ENCODE measurements around the gene PPP1R16B.
"Not testable (repeated sequence)": the region's sequence is repeated elsewhere in the genome, so short reads cannot be mapped to it uniquely, and the experiment has no call there.

The PPP1R16B gene

DNA sequence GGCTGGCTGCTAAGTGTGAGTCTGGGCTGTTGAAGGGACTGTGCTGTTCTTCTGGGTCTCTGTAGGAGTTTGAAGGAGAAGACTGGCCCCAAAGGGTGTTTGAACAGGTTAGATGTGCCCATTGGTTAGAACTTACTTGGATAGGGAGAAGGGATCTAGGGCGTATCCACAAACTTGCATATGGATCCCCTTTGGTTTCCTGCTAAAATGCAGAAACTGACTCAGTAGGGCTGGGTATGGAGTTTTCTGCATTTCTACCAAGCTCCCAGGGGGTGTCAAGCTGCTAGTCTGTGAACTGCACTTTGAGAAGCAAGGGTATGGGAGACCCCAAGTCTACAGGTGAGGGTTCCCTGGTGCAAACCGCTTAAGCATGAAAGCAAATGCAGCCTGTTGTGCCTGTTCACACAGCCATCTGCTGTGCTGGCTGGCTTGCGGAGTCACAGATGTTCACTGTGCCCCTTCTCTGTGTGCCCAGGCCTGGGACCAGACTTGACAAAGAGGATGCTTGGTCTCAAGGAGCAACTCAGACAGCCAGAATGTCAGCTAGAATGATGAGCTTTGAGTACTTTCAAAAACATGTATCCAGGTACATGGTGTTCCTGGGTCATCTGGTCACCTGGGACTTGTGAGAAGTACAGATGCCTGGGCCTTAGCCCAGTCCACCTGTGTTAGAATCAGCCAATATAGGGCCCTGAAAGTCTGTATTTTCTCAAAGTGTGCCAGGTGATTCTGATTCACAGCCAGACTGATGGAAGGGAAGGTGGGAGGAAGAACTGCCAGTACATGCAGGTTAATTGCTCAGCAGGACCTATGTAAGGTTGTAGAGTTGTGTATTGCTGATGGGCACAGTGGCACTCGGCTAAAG lies 7.4 kb downstream of the PPP1R16B start:
- no peak overlapping the region for H3K9ac ChIP-seq (ENCODE audit: low read depth, low read length)
- no peaks in the 10 kb centered on the region for H3K9me3 ChIP-seq (ENCODE audit: control insufficient read depth, insufficient read depth, low read length)
- peaks cover 4% of the 10 kb centered on the region for H3K27me3 ChIP-seq (ENCODE audit: control insufficient read depth, insufficient read depth, low read length)
- no peak overlapping the region for H3K4me3 ChIP-seq (ENCODE audit: low read depth, low read length)
- peaks cover 1% of the 10 kb centered on the region for H3K4me1 ChIP-seq (ENCODE audit: control insufficient read depth, insufficient read depth, low read length)
- H3K36me3 ChIP-seq (ENCODE audit: control insufficient read depth, insufficient read depth, low read length) = no peaks in the 10 kb centered on the region

DNA sequence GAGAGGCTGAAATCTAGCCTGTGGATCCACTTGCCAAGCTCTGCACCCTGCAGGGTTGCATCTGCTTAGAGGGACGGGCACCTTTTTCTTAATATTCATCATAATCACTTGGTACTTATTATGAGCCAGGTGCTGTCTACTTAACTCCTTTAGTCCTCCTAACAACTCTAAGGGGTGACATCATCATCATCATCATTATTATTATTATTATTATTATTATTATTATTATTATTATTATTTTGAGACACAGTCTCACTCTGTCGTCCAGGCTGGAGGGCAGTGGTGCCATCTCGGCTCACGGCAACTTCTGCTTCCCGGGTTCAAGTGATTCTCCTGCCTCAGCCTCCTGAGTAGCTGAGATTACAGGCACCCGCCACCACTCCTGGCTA lies 8.1 kb downstream of the PPP1R16B start:
- not testable (repeated sequence) for H3K4me3 ChIP-seq (ENCODE audit: low read depth, low read length); H3K9ac ChIP-seq (ENCODE audit: low read depth, low read length); H3K27me3 ChIP-seq (ENCODE audit: control insufficient read depth, insufficient read depth, low read length); H3K36me3 ChIP-seq (ENCODE audit: control insufficient read depth, insufficient read depth, low read length); H3K9me3 ChIP-seq (ENCODE audit: control insufficient read depth, insufficient read depth, low read length); H3K4me1 ChIP-seq (ENCODE audit: control insufficient read depth, insufficient read depth, low read length)

DNA sequence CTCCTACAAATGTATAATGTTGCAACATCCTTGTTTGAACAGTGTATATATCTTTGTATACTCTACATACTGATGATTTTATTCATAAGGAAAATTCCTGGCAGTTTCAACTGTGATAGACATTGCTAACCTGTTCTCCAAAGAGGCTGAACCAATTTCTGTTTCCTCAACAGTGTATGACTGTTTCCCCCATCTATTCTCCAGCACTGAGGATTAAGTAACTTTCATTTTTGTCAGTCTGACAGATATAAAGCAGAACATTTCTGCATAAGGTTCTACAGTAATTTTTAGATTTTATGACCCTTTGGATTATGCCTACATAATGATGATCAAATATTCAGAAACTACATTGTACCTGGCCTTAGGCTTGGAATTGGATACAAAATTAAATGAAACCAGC lies 9.9 kb downstream of the PPP1R16B start:
- Histone ChIP-seq H3K4me1 (ENCODE audit: control insufficient read depth, insufficient read depth, low read length) (peaks cover 5% of the 10 kb centered on the region), H3K4me3 (ENCODE audit: low read depth, low read length) (no peak overlapping the region), H3K9me3 (ENCODE audit: control insufficient read depth, insufficient read depth, low read length) (no peaks in the 10 kb centered on the region), H3K36me3 (ENCODE audit: control insufficient read depth, insufficient read depth, low read length) (no peaks in the 10 kb centered on the region), H3K27me3 (ENCODE audit: control insufficient read depth, insufficient read depth, low read length) (no peaks in the 10 kb centered on the region), H3K9ac (ENCODE audit: low read depth, low read length) (no peak overlapping the region)

- Histone ChIP-seq H3K36me3 (ENCODE audit: control insufficient read depth, insufficient read depth, low read length) (no peaks in the 10 kb centered on the region), H3K4me3 (ENCODE audit: low read depth, low read length) (no peak overlapping the region), H3K27me3 (ENCODE audit: control insufficient read depth, insufficient read depth, low read length) (no peaks in the 10 kb centered on the region), H3K9me3 (ENCODE audit: control insufficient read depth, insufficient read depth, low read length) (no peaks in the 10 kb centered on the region), H3K4me1 (ENCODE audit: control insufficient read depth, insufficient read depth, low read length) (peaks cover 5% of the 10 kb centered on the region), H3K9ac (ENCODE audit: low read depth, low read length) (no peak overlapping the region)
Observed at GRCh38 chr20:38818113-38819065, 12.9 kb downstream of the PPP1R16B start.

DNA sequence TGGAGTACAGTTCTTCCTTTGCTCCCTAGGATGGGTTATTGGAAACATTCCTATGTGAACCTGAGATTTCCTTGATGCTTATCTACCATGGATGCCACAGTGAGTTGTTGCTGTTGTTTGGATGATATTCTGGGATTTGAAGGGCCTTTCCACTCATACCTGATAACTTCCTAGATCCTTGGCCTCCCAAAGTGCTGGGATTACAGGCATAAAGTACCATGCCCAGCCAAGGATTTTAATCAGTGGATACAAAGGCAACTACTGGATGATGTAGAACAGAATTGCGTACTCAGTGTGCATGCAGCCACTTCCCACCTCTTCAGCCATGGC lies 20.0 kb downstream of the PPP1R16B start:
- H3K9me3 ChIP-seq (ENCODE audit: control insufficient read depth, insufficient read depth, low read length) = no peaks in the 10 kb centered on the region
- no peaks in the 10 kb centered on the region for H3K36me3 ChIP-seq (ENCODE audit: control insufficient read depth, insufficient read depth, low read length)
- H3K4me3 ChIP-seq (ENCODE audit: low read depth, low read length) = no peak overlapping the region

DNA sequence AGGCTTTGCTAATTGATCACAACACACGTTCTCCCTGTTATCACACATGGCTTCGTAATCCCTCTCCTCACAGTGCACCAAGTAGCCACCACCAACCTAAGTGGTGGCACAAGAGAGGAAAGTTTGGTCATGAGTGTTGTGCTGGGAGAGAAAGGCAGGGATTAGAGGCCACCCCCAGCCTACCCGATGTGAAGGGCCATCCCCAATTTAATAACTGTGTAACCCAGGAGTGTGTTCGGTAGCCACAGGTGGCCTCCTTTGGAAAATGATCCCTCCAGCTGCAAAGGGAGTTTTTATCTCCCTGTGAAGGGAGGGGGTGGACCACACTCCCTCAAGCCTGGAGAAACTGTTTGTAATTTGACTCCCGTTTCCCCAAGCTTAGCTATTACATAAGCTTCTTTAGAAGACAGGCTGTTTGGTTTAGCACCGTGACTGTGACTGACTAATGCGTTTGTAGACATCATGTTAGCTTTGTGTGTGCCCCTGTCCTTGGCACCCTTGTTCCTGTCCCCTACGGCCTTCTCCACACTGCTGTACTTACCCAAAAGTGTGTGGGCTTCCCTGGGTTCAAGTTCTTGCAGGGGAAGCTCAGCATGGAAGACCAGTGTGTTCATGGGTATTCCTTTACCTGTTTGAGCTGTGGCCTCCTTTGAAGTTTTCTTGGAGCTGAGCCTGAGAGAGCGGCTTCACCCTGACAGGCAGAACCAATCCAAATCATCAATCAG lies 20.6 kb downstream of the PPP1R16B start:
- Histone ChIP-seq H3K36me3 (ENCODE audit: control insufficient read depth, insufficient read depth, low read length) (no peaks in the 10 kb centered on the region), H3K4me3 (ENCODE audit: low read depth, low read length) (no peak overlapping the region), H3K9me3 (ENCODE audit: control insufficient read depth, insufficient read depth, low read length) (no peaks in the 10 kb centered on the region), H3K27me3 (ENCODE audit: control insufficient read depth, insufficient read depth, low read length) (no peaks in the 10 kb centered on the region), H3K9ac (ENCODE audit: low read depth, low read length) (no peak overlapping the region), H3K4me1 (ENCODE audit: control insufficient read depth, insufficient read depth, low read length) (peaks cover 16% of the 10 kb centered on the region)

More for the DNA sequence above, 20.0 kb downstream of the PPP1R16B start:
- Histone ChIP-seq H3K4me1 (ENCODE audit: control insufficient read depth, insufficient read depth, low read length) (peaks cover 16% of the 10 kb centered on the region), H3K27me3 (ENCODE audit: control insufficient read depth, insufficient read depth, low read length) (no peaks in the 10 kb centered on the region), H3K9ac (ENCODE audit: low read depth, low read length) (no peak overlapping the region)

DNA sequence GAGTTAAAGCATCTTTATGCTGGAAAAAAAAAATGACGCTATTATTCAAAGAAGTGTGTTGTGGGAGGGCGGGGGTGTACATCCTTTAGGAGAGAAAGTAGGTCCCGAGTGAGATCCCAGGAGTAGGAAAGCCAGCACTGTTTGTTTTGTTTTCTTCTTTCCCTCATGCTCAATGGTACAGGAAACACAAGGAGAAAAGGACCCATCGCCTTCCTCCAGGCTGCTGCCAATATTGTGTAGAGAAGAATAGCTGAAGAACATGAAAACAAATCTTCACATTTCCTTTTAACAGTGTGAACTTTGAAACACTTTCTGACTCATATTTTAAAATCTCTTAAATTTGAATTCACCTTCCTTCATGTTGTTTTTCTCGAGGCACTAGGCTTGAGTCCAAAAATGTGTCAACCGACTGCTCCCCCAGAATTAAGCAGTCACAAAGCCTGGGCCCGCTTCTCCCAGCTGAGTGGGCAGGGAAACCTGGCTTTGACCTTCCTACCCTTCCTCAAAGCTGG lies 22.3 kb downstream of the PPP1R16B start:
- no peak overlapping the region for H3K4me3 ChIP-seq (ENCODE audit: low read depth, low read length)
- no peaks in the 10 kb centered on the region for H3K27me3 ChIP-seq (ENCODE audit: control insufficient read depth, insufficient read depth, low read length)
- H3K9ac ChIP-seq (ENCODE audit: low read depth, low read length) = no peak overlapping the region
- H3K36me3 ChIP-seq (ENCODE audit: control insufficient read depth, insufficient read depth, low read length) = no peaks in the 10 kb centered on the region
- H3K9me3 ChIP-seq (ENCODE audit: control insufficient read depth, insufficient read depth, low read length) = no peaks in the 10 kb centered on the region
- peaks cover 16% of the 10 kb centered on the region for H3K4me1 ChIP-seq (ENCODE audit: control insufficient read depth, insufficient read depth, low read length)

DNA sequence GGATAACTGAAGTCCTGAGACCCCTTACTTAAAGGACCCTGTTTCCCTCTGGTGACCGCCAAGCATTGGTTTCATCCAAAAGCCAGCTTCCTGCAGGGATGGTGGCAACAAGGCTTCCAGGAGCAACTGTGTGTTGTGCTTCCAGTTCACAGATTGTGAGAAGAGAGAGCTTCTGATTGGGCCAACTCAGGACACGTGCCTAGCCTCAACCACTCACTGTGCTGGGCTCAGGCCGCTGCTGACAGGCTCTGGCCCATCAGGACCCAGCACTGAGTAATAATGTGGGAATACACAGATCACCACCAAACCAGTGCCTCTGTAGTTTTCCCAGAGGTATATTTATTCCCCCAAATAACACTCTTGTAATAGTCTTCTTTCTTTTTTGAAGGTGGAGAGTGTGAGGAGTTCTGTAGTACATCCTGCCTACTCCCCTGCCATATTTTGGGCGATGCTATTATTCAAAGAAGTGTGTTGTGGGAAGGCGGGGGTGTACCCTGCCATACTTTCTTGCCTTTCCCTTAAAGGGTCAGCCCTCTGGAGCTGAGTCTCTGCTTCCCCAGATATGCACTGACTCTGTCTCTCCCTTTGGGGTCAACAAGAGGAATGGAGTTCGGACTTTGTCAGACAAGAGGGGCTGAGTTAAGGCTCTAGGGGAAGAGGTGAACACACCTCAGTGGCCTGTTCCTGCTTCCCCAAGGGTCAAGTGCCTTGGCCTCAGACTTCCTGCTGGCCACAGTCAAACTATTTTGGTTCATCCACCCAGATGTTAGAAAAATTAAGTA lies 23.2 kb downstream of the PPP1R16B start:
- H3K9me3 ChIP-seq (ENCODE audit: control insufficient read depth, insufficient read depth, low read length) = no peaks in the 10 kb centered on the region
- no peak overlapping the region for H3K9ac ChIP-seq (ENCODE audit: low read depth, low read length)
- H3K4me3 ChIP-seq (ENCODE audit: low read depth, low read length) = no peak overlapping the region
- peaks cover 18% of the 10 kb centered on the region for H3K4me1 ChIP-seq (ENCODE audit: control insufficient read depth, insufficient read depth, low read length)
- H3K36me3 ChIP-seq (ENCODE audit: control insufficient read depth, insufficient read depth, low read length) = no peaks in the 10 kb centered on the region
- no peaks in the 10 kb centered on the region for H3K27me3 ChIP-seq (ENCODE audit: control insufficient read depth, insufficient read depth, low read length)

DNA sequence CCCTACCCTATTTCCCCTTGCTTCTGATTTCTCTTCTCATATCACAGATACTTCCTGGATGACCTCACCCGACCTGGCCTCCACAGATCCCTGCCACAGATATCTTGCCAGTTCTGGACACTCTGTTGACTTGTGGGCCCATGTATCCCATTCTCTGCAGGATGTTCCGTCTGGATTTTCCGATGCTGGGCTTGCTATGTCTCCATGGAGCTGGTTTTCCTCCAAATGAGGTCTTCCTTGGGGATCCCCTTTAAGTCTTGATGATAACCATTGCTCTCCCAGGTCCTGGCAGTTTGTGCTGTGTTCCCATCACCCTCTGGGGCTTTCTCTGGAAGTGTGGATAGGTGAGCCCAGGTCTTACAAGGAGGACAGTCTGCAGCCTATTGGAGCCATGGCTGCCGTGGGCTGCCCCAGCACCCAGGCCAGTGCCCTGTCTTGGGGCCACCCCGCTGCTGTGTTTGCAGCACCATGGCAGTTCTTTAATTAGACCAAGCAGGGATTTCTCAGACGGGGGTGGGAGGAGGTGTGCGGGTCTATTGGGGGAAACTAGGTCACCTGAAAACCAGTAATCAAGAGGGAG lies 23.9 kb downstream of the PPP1R16B start:
- peaks cover 19% of the 10 kb centered on the region for H3K4me1 ChIP-seq (ENCODE audit: control insufficient read depth, insufficient read depth, low read length)

GRCh38 chr20:38830356-38830755 lies 24.9 kb downstream of the PPP1R16B start:
- Histone ChIP-seq H3K4me3 (ENCODE audit: low read depth, low read length) (no peak overlapping the region), H3K9me3 (ENCODE audit: control insufficient read depth, insufficient read depth, low read length) (no peaks in the 10 kb centered on the region), H3K27me3 (ENCODE audit: control insufficient read depth, insufficient read depth, low read length) (no peaks in the 10 kb centered on the region), H3K36me3 (ENCODE audit: control insufficient read depth, insufficient read depth, low read length) (no peaks in the 10 kb centered on the region), H3K9ac (ENCODE audit: low read depth, low read length) (no peak overlapping the region), H3K4me1 (ENCODE audit: control insufficient read depth, insufficient read depth, low read length) (peaks cover 15% of the 10 kb centered on the region)

More for the DNA sequence above, 23.9 kb downstream of the PPP1R16B start:
- Histone ChIP-seq H3K4me3 (ENCODE audit: low read depth, low read length) (no peak overlapping the region), H3K9ac (ENCODE audit: low read depth, low read length) (no peak overlapping the region), H3K9me3 (ENCODE audit: control insufficient read depth, insufficient read depth, low read length) (no peaks in the 10 kb centered on the region), H3K27me3 (ENCODE audit: control insufficient read depth, insufficient read depth, low read length) (no peaks in the 10 kb centered on the region), H3K36me3 (ENCODE audit: control insufficient read depth, insufficient read depth, low read length) (no peaks in the 10 kb centered on the region)

Data from iPS-15b (cell line).